Measurements from ENCODE around the gene TRMT11. TPM values are rescaled to one million over a fixed set of nuclear protein-coding genes. Genes with fewer than 3 reads are reported as not detected.

The TRMT11 gene
- total and polyA plus RNA-seq, 9 of the 15 experiments (the other 6 are each of a cell fraction or from before 2014, with no cell fraction given) = 38.8 to 88.0 (median 59.8) TPM

DNA sequence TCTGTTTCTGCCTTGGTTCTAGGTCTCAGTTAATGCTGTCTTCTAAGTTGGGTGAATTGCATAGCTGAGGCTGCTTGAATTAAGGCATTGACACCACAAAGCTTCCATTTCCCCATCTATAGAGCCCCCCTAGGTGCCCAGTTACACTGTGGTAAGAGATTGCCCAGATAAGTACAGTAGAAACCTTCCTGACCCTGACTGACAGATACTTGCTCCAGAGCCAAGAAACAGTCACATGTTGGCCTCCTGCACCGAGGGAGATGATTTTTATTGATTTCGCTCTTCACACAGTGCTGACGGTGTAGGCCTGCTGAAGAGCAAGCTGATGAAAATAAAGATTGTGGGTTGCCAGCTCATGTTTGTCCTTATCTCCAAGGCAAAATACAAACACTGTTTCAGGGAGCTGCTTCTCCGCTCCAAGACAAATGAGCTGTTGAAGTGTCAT is 67.9 kb downstream of the TRMT11 start (continued):
- TF ChIP-seq ZNF133 (CRISPR knock-in tag; IDR thresholded peaks at IDR 0.05) = no peak
- no peak for TF ChIP-seq MTA3 (IDR thresholded peaks at IDR 0.05; ENCODE audit: borderline replicate concordance)
- TF ChIP-seq FOXP1 (CRISPR knock-in tag; IDR thresholded peaks at IDR 0.05) = no peak
- TF ChIP-seq BCOR (IDR thresholded peaks at IDR 0.05) = no peak
- TF ChIP-seq GABPB2 (CRISPR knock-in tag; conservative IDR thresholded peaks at IDR 0.05) = no peak
- no peak for TF ChIP-seq ZNF347 (CRISPR knock-in tag; IDR thresholded peaks at IDR 0.05; ENCODE audit: low read depth)
- TF ChIP-seq NCOA2 (IDR thresholded peaks at IDR 0.05; ENCODE audit: partially characterized antibody in 2 of 2) = no peak
- TF ChIP-seq, protein P1, sequence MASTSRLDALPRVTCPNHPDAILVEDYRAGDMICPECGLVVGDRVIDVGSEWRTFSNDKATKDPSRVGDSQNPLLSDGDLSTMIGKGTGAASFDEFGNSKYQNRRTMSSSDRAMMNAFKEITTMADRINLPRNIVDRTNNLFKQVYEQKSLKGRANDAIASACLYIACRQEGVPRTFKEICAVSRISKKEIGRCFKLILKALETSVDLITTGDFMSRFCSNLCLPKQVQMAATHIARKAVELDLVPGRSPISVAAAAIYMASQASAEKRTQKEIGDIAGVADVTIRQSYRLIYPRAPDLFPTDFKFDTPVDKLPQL (IDR thresholded peaks at IDR 0.05; ENCODE audit: extremely low read depth, insufficient read length) = no peak
- TF ChIP-seq ZNF444 (CRISPR knock-in tag; IDR thresholded peaks at IDR 0.05) = no peak
- TF ChIP-seq JUN (IDR thresholded peaks at IDR 0.05; ENCODE audit: borderline replicate concordance, low read depth, low read length) = peak; percentile 49; the same call in 1 of the 2 replicates
- no peak for TF ChIP-seq JUN (CRISPR knock-in tag; IDR thresholded peaks at IDR 0.05; ENCODE audit: borderline replicate concordance)
- TF ChIP-seq, protein P2, sequence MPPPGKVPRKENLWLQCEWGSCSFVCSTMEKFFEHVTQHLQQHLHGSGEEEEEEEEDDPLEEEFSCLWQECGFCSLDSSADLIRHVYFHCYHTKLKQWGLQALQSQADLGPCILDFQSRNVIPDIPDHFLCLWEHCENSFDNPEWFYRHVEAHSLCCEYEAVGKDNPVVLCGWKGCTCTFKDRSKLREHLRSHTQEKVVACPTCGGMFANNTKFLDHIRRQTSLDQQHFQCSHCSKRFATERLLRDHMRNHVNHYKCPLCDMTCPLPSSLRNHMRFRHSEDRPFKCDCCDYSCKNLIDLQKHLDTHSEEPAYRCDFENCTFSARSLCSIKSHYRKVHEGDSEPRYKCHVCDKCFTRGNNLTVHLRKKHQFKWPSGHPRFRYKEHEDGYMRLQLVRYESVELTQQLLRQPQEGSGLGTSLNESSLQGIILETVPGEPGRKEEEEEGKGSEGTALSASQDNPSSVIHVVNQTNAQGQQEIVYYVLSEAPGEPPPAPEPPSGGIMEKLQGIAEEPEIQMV (tag; conservative IDR thresholded peaks at IDR 0.05; ENCODE audit: low read depth) = no peak
- TF ChIP-seq, protein P3, sequence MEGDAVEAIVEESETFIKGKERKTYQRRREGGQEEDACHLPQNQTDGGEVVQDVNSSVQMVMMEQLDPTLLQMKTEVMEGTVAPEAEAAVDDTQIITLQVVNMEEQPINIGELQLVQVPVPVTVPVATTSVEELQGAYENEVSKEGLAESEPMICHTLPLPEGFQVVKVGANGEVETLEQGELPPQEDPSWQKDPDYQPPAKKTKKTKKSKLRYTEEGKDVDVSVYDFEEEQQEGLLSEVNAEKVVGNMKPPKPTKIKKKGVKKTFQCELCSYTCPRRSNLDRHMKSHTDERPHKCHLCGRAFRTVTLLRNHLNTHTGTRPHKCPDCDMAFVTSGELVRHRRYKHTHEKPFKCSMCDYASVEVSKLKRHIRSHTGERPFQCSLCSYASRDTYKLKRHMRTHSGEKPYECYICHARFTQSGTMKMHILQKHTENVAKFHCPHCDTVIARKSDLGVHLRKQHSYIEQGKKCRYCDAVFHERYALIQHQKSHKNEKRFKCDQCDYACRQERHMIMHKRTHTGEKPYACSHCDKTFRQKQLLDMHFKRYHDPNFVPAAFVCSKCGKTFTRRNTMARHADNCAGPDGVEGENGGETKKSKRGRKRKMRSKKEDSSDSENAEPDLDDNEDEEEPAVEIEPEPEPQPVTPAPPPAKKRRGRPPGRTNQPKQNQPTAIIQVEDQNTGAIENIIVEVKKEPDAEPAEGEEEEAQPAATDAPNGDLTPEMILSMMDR (IDR thresholded peaks at IDR 0.05 in 2 of 3, conservative IDR thresholded peaks at IDR 0.05 in 1 of 3; ENCODE audit: insufficient read depth in 2 of 3, low read depth in 1 of 3, low read length in 3 of 3) = no peak
- TF ChIP-seq NRF1 (conservative IDR thresholded peaks at IDR 0.05 in 1 of 2, IDR thresholded peaks at IDR 0.05 in 1 of 2) = peak in 1 of 2 experiments; percentile 47; a peak in 1 of 4 replicates
- TF ChIP-seq CHCHD3 (CRISPR knock-in tag; IDR thresholded peaks at IDR 0.05) = no peak
- TF ChIP-seq, protein P4, sequence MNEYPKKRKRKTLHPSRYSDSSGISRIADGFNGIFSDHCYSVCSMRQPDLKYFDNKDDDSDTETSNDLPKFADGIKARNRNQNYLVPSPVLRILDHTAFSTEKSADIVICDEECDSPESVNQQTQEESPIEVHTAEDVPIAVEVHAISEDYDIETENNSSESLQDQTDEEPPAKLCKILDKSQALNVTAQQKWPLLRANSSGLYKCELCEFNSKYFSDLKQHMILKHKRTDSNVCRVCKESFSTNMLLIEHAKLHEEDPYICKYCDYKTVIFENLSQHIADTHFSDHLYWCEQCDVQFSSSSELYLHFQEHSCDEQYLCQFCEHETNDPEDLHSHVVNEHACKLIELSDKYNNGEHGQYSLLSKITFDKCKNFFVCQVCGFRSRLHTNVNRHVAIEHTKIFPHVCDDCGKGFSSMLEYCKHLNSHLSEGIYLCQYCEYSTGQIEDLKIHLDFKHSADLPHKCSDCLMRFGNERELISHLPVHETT (CRISPR knock-in tag; conservative IDR thresholded peaks at IDR 0.05 in 1 of 2, IDR thresholded peaks at IDR 0.05 in 1 of 2) = peak in 1 of 2 experiments; percentile 65; a peak in 1 of 4 replicates
- TF ChIP-seq, protein P5, sequence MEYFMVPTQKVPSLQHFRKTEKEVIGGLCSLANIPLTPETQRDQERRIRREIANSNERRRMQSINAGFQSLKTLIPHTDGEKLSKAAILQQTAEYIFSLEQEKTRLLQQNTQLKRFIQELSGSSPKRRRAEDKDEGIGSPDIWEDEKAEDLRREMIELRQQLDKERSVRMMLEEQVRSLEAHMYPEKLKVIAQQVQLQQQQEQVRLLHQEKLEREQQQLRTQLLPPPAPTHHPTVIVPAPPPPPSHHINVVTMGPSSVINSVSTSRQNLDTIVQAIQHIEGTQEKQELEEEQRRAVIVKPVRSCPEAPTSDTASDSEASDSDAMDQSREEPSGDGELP (CRISPR knock-in tag; IDR thresholded peaks at IDR 0.05; ENCODE audit: borderline replicate concordance) = peak; percentile 39; the same call in 1 of the 2 replicates
- TF ChIP-seq, protein P6, sequence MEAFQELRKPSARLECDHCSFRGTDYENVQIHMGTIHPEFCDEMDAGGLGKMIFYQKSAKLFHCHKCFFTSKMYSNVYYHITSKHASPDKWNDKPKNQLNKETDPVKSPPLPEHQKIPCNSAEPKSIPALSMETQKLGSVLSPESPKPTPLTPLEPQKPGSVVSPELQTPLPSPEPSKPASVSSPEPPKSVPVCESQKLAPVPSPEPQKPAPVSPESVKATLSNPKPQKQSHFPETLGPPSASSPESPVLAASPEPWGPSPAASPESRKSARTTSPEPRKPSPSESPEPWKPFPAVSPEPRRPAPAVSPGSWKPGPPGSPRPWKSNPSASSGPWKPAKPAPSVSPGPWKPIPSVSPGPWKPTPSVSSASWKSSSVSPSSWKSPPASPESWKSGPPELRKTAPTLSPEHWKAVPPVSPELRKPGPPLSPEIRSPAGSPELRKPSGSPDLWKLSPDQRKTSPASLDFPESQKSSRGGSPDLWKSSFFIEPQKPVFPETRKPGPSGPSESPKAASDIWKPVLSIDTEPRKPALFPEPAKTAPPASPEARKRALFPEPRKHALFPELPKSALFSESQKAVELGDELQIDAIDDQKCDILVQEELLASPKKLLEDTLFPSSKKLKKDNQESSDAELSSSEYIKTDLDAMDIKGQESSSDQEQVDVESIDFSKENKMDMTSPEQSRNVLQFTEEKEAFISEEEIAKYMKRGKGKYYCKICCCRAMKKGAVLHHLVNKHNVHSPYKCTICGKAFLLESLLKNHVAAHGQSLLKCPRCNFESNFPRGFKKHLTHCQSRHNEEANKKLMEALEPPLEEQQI (IDR thresholded peaks at IDR 0.05) = no peak; the same call in 1 of the 2 replicates
- TF ChIP-seq PHB (CRISPR knock-in tag; IDR thresholded peaks at IDR 0.05) = no peak
- TF ChIP-seq EGR1 (conservative IDR thresholded peaks at IDR 0.05) = no peak

All from K562 (cell line).